ENCODE results near the gene STRN. TPM values are rescaled to one million over a fixed set of nuclear protein-coding genes. Genes with fewer than 3 reads are reported as not detected.

Gene STRN
- total RNA-seq, 2 donors from 2014 or later = 29.2 to 34.5 TPM

DNA sequence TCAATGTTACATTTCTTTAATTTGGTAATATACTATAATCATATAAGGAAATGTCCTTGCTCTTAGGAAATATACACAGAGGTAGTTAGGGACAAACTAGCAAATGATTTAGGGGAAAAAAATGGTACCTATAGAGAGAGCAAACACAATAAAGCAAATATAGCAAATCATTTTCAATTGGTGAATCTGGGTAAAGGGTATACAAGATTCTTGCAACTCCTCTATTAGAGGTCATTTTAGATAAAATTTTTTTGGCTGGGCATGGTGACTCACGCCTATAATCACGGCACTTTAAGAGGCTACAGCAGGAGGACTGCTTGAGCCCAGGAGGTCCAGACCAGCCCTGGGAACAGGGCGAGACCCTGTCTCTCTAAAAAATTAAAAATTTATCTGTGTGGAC, 44.4 kb downstream of the STRN start:
- H3K27me3 ChIP-seq = no peaks in the 10 kb centered on the region
- no peaks in the 10 kb centered on the region for H3K9me3 ChIP-seq
- H3K36me3 ChIP-seq = no peaks in the 10 kb centered on the region
- TF ChIP-seq, protein P1, sequence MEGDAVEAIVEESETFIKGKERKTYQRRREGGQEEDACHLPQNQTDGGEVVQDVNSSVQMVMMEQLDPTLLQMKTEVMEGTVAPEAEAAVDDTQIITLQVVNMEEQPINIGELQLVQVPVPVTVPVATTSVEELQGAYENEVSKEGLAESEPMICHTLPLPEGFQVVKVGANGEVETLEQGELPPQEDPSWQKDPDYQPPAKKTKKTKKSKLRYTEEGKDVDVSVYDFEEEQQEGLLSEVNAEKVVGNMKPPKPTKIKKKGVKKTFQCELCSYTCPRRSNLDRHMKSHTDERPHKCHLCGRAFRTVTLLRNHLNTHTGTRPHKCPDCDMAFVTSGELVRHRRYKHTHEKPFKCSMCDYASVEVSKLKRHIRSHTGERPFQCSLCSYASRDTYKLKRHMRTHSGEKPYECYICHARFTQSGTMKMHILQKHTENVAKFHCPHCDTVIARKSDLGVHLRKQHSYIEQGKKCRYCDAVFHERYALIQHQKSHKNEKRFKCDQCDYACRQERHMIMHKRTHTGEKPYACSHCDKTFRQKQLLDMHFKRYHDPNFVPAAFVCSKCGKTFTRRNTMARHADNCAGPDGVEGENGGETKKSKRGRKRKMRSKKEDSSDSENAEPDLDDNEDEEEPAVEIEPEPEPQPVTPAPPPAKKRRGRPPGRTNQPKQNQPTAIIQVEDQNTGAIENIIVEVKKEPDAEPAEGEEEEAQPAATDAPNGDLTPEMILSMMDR (IDR thresholded peaks at IDR 0.05) = no peak
- peaks cover 0 to 22% of the 10 kb centered on the region in 2 donors for H3K4me1 ChIP-seq
- no peak overlapping the region for H3K4me3 ChIP-seq
- no peak overlapping the region for H3K27ac ChIP-seq
- no peak for DNase-seq (ENCODE audit: low spot score)

DNA sequence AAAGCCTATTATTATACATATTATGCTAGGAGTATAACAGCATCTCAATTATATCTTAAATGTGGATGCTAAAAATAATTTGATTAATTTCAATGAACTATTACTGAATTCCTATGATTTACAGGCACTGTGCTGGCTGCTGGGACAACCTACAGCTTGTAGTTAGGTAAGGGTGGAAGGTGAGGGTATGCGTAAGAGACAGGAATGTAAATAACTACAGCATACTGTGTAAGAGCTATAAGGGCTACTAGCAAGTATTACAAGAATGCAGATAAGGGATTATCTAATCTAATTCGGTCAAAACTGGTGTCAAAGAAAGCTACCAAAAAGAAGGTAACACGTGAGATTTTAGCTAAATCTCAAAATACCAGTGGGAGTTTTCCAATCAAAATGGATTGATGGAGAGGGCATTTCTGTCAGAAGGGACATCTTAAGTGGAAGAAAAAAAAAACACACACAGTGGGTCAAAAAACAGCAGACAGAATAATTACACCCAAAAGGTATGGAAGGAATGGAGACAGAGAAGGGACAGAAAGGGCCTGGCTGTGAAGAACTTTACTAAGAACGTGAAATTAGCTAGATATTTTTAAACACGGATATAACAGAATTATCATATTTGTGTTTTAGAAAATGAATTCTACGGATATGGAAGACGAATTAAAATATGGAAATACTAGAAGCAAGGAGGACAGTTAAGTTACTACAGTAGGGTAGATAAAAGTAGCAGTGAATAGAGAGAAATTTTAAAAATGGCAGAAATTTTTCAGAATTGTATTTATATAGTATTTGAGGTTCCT, 47.1 kb downstream of the STRN start:
- Histone ChIP-seq H3K27ac (no peak overlapping the region), H3K4me1 (peaks cover 0 to 10% of the 10 kb centered on the region in 2 donors), H3K9me3 (no peaks in the 10 kb centered on the region), H3K27me3 (no peaks in the 10 kb centered on the region), H3K36me3 (no peaks in the 10 kb centered on the region), H3K4me3 (no peak overlapping the region)
- DNase-seq (ENCODE audit: low spot score) = no peak
- TF ChIP-seq, protein P1 (IDR thresholded peaks at IDR 0.05) = no peak

DNA sequence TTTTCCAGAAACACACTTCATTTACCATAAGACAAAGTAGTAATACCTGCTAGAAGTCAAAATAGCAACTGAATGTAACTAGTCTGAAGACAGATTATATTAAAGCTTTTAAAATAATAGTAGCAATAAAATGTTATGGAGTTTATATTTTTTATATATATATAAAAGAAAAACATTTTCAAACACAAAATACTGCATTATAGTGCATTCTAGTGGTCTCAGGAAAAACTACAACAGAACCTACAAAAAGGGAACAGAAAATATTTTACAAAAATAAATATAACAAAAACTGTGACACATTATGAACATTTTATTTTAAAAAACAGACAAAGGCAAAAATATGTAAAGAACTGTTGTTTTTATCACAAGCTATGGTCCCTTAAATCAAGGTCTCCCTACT, 48.0 kb downstream of the STRN start:
- Histone ChIP-seq H3K27ac (no peak overlapping the region), H3K27me3 (no peaks in the 10 kb centered on the region), H3K9me3 (no peaks in the 10 kb centered on the region), H3K4me3 (no peak overlapping the region), H3K36me3 (no peaks in the 10 kb centered on the region), H3K4me1 (peaks cover 0 to 10% of the 10 kb centered on the region in 2 donors)
- TF ChIP-seq, protein P1 (IDR thresholded peaks at IDR 0.05) = peak in 1 of 2 donors; percentile 37
- no peak for DNase-seq (ENCODE audit: low spot score)

- no peak overlapping the region for H3K27ac ChIP-seq
- no peak overlapping the region for H3K4me3 ChIP-seq
- TF ChIP-seq, protein P1 (IDR thresholded peaks at IDR 0.05) = no peak
- H3K4me1 ChIP-seq = peaks cover 0 to 10% of the 10 kb centered on the region in 2 donors
- no peaks in the 10 kb centered on the region for H3K27me3 ChIP-seq
- no peaks in the 10 kb centered on the region for H3K9me3 ChIP-seq
- H3K36me3 ChIP-seq = no peaks in the 10 kb centered on the region
- no peak for DNase-seq (ENCODE audit: low spot score)
Observed at GRCh38 chr2:36915627-36916026, 50.7 kb downstream of the STRN start.

- Histone ChIP-seq H3K4me1 (no peaks in the 10 kb centered on the region), H3K36me3 (no peaks in the 10 kb centered on the region), H3K27ac (no peak overlapping the region), H3K4me3 (no peak overlapping the region), H3K27me3 (no peaks in the 10 kb centered on the region), H3K9me3 (no peaks in the 10 kb centered on the region)
- DNase-seq (ENCODE audit: low spot score) = no peak
- TF ChIP-seq, protein P1 (IDR thresholded peaks at IDR 0.05) = no peak
Observed at GRCh38 chr2:36912695-36913094, 53.6 kb downstream of the STRN start.

GRCh38 chr2:36911012-36911411, 55.3 kb downstream of the STRN start:
- Histone ChIP-seq H3K36me3 (no peaks in the 10 kb centered on the region), H3K4me3 (no peak overlapping the region), H3K27ac (no peak overlapping the region), H3K9me3 (no peaks in the 10 kb centered on the region), H3K27me3 (no peaks in the 10 kb centered on the region), H3K4me1 (no peaks in the 10 kb centered on the region)
- no peak for DNase-seq (ENCODE audit: low spot score)
- TF ChIP-seq, protein P1 (IDR thresholded peaks at IDR 0.05) = no peak

Data from right atrium auricular region (tissue), 2 donors.